NCI-H146 treated with DMSO at 0.1 percent for 48 hours (cell line): ENCODE measurements around the gene FGFR2.
A peak's percentile ranks its signal among the peaks of the same experiment; 100 is the strongest.

Source experiments
- DNase-seq: peaks from one replicate; lab custom pipeline; 2025; ENCODE audit not compliant: unreplicated experiment; lab: John Stamatoyannopoulos, UW

FGFR2 gene

DNA sequence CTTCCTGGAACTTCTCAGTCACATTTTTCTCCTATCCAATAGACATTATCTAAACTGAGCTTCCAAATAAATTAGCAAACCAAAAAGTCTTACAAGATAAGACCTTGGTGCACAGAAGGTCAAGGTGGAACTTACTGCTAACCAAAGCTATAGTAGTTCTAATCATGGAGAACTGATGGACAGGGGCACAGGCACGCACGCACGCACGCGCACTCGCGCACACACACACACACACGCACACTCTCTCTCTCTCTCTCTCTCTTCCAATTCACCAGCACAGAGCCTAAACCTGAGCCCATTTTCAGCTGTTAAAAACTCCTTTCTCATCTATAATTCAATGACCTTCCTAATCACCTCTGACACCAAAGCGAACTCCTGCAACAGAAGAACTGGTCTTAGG is 7.5 kb downstream of the FGFR2 start:
- DNase-seq = no peak

GRCh38 chr10:121589553-121589952 is 8.7 kb downstream of the FGFR2 start:
- no peak for DNase-seq

DNA sequence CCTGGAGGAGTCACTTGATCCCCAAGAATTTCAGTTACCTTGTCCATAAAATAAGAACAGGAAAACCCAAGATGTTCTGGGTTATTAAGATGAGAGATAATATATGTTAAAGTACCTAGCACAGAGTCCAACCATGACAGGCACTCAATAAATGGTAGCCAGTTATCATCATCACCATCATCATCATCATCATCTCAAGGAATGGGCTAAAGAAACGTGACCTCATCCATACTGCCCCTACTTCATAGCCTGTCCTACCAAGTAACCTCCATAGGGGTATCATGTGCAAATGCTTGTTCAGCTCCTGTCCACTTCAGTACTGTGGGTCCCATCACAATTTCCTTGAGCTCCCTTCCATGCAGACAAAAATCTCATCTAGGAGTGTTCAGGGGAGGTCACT is 14.4 kb downstream of the FGFR2 start:
- DNase-seq = no peak

DNA sequence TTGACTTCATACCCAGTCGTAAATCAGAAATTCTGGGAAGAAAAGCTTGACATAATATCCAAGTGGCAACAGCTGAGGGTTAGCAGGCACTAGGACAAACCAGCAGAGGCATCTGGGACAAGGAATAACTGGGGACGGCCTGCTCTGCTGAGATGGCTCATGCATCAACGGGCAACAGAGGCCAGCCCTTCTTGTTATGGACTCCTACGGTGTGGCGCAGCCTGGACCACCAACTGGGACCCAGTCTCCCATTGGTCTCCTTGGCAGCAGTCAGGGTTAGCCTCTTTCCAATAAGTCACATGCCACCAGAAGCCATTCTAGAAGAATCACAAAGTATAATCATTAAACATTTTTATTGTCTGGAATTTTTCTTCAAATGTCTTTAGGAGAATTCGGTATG is 15.0 kb downstream of the FGFR2 start:
- DNase-seq = no peak

GRCh38 chr10:121580276-121581116 is 17.7 kb downstream of the FGFR2 start:
- DNase-seq = no peak

GRCh38 chr10:121579656-121580055 is 18.6 kb downstream of the FGFR2 start:
- no peak for DNase-seq

GRCh38 chr10:121578965-121579364 is 19.3 kb downstream of the FGFR2 start:
- no peak for DNase-seq

DNA sequence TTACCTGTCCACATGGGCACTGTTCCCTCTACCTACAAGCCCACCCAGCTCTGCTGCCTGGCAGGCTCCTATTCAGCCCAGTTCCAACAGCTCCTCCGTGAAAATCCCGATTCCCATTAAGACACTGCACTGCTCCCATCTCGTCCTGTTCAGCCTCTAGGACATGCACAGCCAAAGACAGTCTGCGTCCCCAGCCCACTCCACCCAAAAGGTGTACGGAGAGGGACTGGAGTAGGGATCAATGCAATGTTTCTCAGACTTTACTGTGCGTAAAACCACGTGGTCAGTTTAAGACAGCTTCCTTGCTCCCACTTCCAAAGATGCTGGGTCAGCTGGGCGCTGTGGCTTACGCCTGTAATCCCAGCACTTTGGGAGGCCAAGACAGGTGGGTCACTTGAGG is 19.9 kb downstream of the FGFR2 start:
- no peak for DNase-seq

- DNase-seq = no peak
Observed at GRCh38 chr10:121577568-121577967, 20.7 kb downstream of the FGFR2 start.

DNA sequence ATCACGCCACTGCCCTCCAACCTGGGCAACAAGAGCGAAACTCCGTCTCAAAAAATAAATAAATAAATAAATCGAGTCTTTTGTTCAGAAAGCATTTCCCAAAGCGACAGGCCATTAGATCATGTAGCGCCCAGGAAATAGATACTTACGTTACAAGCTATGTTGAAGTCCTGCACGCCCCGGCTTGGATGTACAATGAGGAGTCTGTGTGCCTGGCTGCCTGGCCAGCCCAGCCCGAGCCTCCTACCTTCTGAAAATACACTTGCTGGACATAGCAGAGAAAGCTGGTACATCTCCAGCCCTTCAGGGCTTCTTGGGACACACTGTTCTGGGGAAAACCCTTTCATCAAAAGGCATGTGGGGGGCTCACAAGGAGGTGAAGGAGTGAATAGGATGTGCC is 22.1 kb downstream of the FGFR2 start:
- no peak for DNase-seq

DNA sequence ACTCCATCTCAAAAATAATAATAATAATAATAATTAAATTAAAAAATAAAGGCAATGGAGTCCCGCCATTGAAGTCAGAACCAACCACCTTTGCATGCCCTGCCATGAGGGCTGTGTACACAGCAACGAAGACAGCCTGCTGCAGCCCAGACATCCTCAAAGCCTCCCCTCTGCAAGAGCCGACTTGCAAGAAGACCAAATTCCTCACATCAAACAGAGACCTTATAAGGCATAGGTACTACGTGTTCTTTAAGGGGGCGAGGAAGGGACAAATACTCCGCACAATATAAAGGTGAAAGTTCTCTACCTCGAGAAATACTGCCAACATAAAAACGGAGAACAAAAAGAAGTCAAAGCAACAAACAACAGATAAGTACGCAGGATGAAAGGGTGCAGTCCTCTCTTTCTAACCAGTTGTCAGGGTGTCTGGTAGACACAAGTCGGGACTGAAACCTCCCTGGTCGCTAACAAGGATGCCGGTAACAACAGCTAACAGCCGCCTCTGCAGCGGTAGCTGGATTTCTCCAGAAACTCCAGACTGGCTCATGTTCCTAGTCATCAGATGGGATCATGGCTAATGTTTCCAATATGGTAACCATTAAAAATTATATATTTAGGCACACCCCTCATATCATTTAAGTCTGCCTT is 23.6 kb downstream of the FGFR2 start:
- DNase-seq = no peak

DNA sequence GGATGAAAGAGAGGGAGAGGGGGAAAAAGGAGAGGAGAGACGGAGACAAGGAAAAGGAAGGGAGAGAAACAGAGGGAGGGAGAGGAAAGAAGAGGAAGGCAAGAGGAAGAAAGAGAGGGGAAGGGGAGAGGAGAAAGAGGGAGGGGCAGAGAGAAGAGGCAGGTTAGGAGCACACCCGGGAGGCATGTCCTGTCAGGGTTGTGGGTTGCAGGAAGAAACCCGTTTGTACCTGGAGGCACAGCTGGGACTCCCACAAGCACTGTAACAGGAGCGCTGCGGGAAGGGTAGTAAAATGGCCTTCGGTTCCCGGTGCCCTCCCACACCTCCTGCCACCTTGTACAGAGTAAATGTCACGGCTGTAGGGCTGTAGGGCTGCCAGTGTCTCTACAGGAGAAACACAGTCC is 24.7 kb downstream of the FGFR2 start:
- no peak for DNase-seq

DNA sequence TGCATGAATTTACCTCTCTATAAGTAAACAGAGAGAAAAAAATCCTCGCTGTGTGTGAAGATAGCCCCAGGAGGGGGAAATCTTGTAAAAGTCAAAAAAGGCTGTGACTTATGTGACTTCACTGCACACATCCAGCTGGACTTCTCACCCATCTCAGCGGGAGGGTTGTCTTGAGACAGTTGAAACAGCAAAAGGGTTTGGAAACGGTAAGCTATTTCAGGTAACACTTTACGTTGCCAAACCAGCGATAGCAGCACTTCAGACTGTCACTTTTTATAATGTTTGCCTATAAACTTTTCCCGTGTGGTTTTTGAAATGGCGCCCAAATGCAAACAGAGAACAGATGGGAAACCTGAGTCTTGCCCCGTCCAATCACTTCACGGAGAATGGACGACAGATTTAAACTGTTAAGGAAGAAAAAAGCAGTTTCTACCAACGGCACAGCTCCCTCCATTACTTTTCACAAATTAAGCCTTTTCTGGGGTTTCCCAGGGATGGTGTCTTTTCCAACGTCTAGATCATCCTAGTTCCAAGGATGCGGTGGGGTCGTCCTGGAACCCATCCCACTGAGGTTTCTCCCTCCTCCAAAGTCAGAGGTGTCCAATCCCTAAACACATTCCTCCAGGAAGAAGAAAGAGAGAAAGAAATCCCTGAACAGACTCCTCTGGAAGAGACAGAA is 25.2 kb downstream of the FGFR2 start:
- DNase-seq = no peak

GRCh38 chr10:121570315-121570714 is 27.9 kb downstream of the FGFR2 start:
- DNase-seq = no peak

DNA sequence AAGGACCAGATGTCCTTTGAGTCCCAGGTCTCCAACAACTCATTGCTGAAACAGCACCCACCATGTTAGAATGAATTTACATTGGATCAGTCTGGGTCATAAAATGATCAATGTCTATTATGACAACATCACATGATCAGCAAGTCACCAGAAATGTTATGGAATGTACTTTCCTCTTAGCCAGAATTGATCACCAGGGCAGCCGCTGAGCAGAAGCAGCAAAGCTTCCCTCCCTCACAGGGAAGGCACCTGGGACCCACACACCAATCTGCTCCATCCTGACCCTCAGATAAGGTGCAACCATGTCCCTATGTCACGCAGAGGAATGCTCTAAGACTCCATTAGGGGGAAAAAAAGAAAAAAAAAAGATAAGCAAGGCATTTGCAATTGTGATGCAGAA is 30.0 kb downstream of the FGFR2 start:
- no peak for DNase-seq

DNA sequence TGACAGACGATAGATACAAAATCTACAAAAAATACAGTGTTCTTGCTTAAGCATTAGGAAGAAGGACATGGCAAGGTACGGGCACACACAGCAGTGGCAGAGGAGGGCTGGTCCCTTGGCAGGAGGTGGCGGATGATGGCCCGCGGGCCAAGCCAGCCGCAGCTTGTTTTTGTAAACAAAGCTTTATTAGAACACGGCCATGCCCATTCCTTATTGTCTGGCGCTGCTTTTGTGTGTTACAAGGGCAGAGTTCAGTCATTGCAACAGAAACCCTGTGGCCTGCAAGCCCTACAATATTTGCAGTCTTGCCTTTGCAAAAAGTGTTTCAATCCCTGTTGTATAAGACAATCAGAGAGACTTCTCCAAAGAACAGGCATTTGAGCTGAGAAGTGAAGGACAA is 30.7 kb downstream of the FGFR2 start:
- DNase-seq = no peak

- DNase-seq = no peak
Observed at GRCh38 chr10:121566755-121567154, 31.5 kb downstream of the FGFR2 start.

- peak; percentile 34 for DNase-seq
Observed at GRCh38 chr10:121559326-121560026, 38.8 kb downstream of the FGFR2 start.

DNA sequence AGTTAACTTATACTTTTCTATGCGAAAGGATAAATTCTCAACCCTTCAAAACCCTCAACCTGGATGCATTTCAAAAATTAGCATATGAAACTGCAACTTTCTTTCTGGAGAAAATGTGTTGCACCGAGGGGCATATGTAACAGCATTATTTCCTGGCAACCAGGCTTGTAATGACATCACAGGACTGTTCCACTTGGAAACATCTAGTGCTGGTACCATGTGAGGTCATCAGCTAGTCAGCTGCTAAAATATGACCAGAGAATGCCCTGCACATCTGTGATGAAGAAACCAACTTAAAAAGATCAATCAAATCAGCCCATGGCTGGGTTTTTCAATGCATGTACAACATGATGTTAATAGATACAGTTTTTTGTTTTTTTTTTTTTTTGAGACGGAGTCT is 40.0 kb downstream of the FGFR2 start:
- DNase-seq = no peak

GRCh38 chr10:121556918-121557573 is 41.2 kb downstream of the FGFR2 start:
- DNase-seq = no peak

DNA sequence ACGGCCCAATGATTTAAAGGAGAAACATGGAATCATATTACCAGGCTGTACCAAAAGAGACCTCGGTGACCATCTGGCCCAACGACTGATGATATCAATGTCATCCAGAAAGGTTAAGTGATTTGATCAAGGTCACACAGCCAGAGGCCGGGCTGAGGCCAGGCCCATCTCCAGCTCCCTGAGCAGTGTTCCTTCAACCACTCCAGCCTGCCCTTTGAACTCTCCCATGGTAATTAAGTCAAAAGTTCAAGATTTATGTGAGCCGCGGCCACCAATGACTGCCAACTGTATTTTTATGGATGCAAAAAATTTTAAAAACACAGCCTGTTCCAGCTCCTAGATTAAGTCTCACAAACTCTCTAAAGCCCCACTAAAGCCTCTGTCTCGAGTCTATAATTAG is 41.8 kb downstream of the FGFR2 start:
- DNase-seq = no peak
